ENCODE measurements around the gene VBP1. TPM values are rescaled to one million over a fixed set of nuclear protein-coding genes. Genes with fewer than 3 reads are reported as not detected.

VBP1 gene
- total RNA-seq, 4 donors from 2014 or later = 53.6 to 79.9 (median 72.1) TPM

DNA sequence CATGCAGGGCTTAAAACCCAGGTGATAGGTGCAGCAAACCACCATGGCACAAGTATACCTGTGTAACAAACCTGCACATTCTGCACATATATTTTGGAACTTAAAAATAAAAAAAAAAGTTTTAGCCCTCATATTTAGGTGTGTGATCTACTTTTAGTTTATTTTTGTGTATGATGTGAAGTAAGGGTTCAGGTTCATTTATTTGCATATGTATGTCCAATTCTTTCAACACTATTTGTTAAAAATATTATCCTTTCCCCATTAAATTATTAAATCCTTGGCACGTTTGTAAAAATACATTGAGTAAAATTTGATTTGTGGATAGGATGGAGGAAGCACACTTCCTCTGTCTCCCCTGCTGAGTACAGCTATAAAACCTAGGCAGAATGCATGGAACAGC is 35.1 kb downstream of the VBP1 start:
- no peaks in the 10 kb centered on the region for H3K9me3 ChIP-seq
- H3K4me1 ChIP-seq = no peaks in the 10 kb centered on the region
- no peak for DNase-seq
- no peak for TF ChIP-seq POLR2A (IDR thresholded peaks at IDR 0.05)
- TF ChIP-seq, protein P1, sequence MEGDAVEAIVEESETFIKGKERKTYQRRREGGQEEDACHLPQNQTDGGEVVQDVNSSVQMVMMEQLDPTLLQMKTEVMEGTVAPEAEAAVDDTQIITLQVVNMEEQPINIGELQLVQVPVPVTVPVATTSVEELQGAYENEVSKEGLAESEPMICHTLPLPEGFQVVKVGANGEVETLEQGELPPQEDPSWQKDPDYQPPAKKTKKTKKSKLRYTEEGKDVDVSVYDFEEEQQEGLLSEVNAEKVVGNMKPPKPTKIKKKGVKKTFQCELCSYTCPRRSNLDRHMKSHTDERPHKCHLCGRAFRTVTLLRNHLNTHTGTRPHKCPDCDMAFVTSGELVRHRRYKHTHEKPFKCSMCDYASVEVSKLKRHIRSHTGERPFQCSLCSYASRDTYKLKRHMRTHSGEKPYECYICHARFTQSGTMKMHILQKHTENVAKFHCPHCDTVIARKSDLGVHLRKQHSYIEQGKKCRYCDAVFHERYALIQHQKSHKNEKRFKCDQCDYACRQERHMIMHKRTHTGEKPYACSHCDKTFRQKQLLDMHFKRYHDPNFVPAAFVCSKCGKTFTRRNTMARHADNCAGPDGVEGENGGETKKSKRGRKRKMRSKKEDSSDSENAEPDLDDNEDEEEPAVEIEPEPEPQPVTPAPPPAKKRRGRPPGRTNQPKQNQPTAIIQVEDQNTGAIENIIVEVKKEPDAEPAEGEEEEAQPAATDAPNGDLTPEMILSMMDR (IDR thresholded peaks at IDR 0.05 in 4 of 5, conservative IDR thresholded peaks at IDR 0.05 in 1 of 5) = no peak
- ATAC-seq = no peak
- in situ Hi-C loops (cut with MboI; ENCODE audit: low sequenced_read_pairs in 4 of 4) = no loop called here
- no peaks in the 10 kb centered on the region for H3K36me3 ChIP-seq
- intact Hi-C loops (cut with DNase I; ENCODE audit: low total_unique reads) = no loop called here
- no peaks in the 10 kb centered on the region for H3K27me3 ChIP-seq
- no peak overlapping the region for H3K27ac ChIP-seq
- H3K4me3 ChIP-seq = no peak overlapping the region

DNA sequence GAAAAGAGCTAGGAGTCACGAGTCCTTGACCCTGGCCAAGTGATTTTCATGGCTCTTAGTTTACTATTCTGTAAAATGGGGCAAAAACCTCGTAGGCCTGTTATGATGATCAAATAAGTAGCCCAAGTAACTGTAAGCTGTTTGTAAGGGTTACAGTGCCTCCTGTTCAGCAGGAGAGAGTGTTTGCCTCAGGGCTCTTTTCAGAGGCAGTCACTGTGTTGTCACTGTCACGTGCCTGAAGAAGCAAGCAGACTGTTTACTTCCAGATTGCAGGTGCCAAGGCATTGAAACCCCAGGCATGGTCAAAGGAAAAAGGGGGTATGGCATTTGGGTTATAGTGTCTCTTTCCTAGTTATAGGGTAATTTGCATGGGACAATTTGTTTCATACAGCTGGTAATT is 43.5 kb downstream of the VBP1 start:
- Histone ChIP-seq H3K27me3 (no peaks in the 10 kb centered on the region), H3K4me3 (no peak overlapping the region), H3K9me3 (no peaks in the 10 kb centered on the region), H3K27ac (no peak overlapping the region), H3K36me3 (no peaks in the 10 kb centered on the region), H3K4me1 (no peaks in the 10 kb centered on the region)
- DNase-seq (no peak), ATAC-seq (no peak)
- TF ChIP-seq, protein P1 (IDR thresholded peaks at IDR 0.05 in 4 of 5, conservative IDR thresholded peaks at IDR 0.05 in 1 of 5) = no peak
- in situ Hi-C loops (cut with MboI; ENCODE audit: low sequenced_read_pairs in 4 of 4) = no loop called here
- intact Hi-C loops (cut with DNase I; ENCODE audit: low total_unique reads) = no loop called here

DNA sequence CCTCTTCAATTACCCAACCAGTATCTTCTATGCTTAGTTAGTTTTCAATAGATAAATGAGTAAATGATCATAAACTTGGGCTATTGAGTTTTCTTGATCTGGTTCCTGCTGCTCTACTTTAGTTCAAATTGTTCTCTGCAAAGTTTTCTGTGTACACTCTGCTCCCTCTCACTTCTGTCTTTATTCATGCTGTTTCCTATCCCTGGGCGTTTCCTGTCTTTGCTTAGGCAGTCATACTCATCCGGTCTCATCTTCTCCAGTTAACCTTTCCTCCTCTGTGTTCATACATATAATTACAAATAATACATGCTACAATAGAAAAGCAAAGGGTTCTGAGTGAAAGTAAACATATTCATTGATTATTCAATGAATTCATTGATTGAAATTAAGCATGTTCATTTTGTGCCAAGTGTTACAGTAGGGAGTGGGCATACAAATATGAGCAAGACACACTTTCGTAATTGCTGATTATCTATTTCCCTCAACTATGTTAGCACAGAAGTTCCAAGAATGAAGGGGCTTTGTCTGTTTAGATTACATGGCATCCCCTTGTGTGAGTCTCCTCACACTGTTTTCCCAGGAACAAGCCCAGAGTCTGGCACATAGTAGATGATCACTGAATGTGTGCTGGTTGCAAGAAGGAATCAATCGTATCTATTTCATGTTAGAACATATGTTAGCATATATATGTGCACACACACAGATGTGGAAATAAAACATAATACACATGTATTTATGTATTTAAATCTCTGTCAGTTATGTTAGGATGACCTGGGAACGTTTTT is 46.9 kb downstream of the VBP1 start:
- Histone ChIP-seq H3K27me3 (no peaks in the 10 kb centered on the region), H3K4me1 (no peaks in the 10 kb centered on the region), H3K27ac (no peak overlapping the region), H3K9me3 (no peaks in the 10 kb centered on the region), H3K36me3 (no peaks in the 10 kb centered on the region), H3K4me3 (no peak overlapping the region)
- in situ Hi-C loops (cut with MboI; ENCODE audit: low sequenced_read_pairs in 4 of 4) = no loop called here
- no peak for DNase-seq
- TF ChIP-seq POLR2A (IDR thresholded peaks at IDR 0.05) = no peak
- TF ChIP-seq, protein P1 (IDR thresholded peaks at IDR 0.05 in 4 of 5, conservative IDR thresholded peaks at IDR 0.05 in 1 of 5) = no peak
- no peak for ATAC-seq
- intact Hi-C loops (cut with DNase I; ENCODE audit: low total_unique reads) = no loop called here

DNA sequence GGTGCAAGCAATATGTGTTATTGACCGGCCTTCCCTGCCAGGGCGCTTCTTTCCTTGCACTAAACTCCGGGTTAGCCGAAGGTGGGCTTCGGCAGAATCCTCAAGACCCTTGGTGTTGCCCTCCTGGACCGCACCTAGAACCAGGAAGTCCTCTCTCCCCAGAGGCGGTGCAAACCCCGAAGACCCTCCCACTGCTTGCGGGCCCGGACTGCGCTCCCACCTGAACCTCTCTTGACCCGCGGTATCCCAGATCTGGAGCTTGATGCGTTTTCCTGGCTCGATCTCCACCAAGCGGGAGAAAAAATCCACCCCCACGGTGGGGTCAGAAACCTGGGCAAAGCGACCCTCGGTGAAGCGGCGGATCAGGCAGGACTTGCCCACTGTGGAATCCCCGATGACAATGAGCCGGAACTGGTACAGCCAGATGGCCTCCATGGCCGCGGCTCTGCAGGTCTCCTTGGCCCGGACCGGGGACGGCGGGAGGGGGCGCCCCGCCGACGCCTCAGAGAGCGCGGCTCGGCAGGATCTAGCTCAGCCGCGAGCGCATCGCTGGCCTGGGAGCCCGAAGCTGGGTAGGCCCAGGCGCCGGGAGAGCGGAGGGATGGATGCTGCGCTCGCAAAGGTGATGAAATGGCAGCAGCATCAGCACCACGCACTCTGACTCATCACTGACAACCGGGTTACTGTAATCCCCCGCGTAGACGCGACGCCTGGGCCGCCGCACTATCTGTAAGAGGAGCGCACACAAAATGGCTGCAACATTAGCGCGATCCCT is 47.8 kb downstream of the VBP1 start, which contains the start of gene RAB39B:
Gene RAB39B (minus strand): TSS at position 638 of the 775 bp plus-strand sequence. CDS start 203 bp downstream, at position 435.
- no peaks in the 10 kb centered on the region for H3K9me3 ChIP-seq
- H3K27me3 ChIP-seq = no peaks in the 10 kb centered on the region
- H3K4me3 ChIP-seq = peak within 1 kb of the TSS in 3 of 4 donors; percentile 2 to 36 (median 25)
- in situ Hi-C loops (cut with MboI; ENCODE audit: low sequenced_read_pairs in 4 of 4) = no loop called here
- TF ChIP-seq, protein P1 (IDR thresholded peaks at IDR 0.05 in 4 of 5, conservative IDR thresholded peaks at IDR 0.05 in 1 of 5) = peak in 1 of 5 experiments; percentile 14
- no peak for TF ChIP-seq POLR2A (IDR thresholded peaks at IDR 0.05)
- no peak for ATAC-seq
- H3K27ac ChIP-seq = no peak within 1 kb of the TSS
- H3K4me1 ChIP-seq = no peaks in the 10 kb centered on the region
- no peaks in the 10 kb centered on the region for H3K36me3 ChIP-seq
- intact Hi-C loops (cut with DNase I; ENCODE audit: low total_unique reads) = no loop called here
- peak in 1 of 2 donors; percentile 9 for DNase-seq
